Endothelial cell of umbilical vein (primary cell): ENCODE data around the gene KSR1. TPM values are rescaled to one million over a fixed set of nuclear protein-coding genes. Genes with fewer than 3 reads are reported as not detected.

Experiments
- BruUV-seq: library from RNA; stranded (reverse); fragments of 400-500 nt; replicated peaks from 2 replicates; lab custom pipeline; 2021; lab: Mats Ljungman, UMichigan
- CTCF ChIA-PET: fragments of 300-600, 350-600 bp; sonication (Branson Sonifier 250); formaldehyde crosslinking; loops from one replicate; lab custom pipeline; 2021; ENCODE audit warnings: antibody characterized with exemption, inconsistent platforms; lab: Charles Lee
- POLR2A ChIA-PET: fragments of 300-600, 350-600 bp; sonication (Branson Sonifier 250); formaldehyde crosslinking; loops from one replicate; lab custom pipeline; 2021; ENCODE audit warnings: antibody characterized with exemption, inconsistent platforms; lab: Charles Lee
- DNase-seq: peaks from one replicate; pipeline ENCODE4 v3.0.0-alpha.2; 2011; ENCODE audit warnings: low read depth, low spot score
- FAIRE-seq: peaks from 2 replicates; lab custom pipeline; 2011; peaks lifted over from hg19 to GRCh38; lab: Jason Lieb, UNC
- H2AFZ ChIP-seq: 2 replicates; pipeline ENCODE4 v1.6.0; 2012; ENCODE audit warnings: low read depth, low read length, control low read depth, inconsistent platforms
- H3K27ac ChIP-seq: 2 replicates; pipeline ENCODE4 v1.5.1; 2011; ENCODE audit warnings: low read depth, mild to moderate bottlenecking, control low read depth, low read length, moderate library complexity; ENCODE audit not compliant: insufficient read depth
- H3K27me3 ChIP-seq, 2 experiments: 2 replicates each; pipeline versions ENCODE4 v1.6.0 to v1.6.1; 2011; ENCODE audit warnings: low read length in 2 of 2, mixed read lengths in 1 of 2; ENCODE audit not compliant: control insufficient read depth in 2 of 2, insufficient read depth in 2 of 2
- H3K36me3 ChIP-seq, 2 experiments: 2 replicates in 1 of 2; 3 replicates in 1 of 2; pipeline ENCODE4 v1.5.1; 2011; ENCODE audit warnings: low read length in 2 of 2, mild to moderate bottlenecking in 1 of 2, moderate library complexity in 1 of 2; ENCODE audit not compliant: control insufficient read depth in 2 of 2, insufficient read depth in 2 of 2; ENCODE audit errors: extremely low read depth in 1 of 2
- H3K4me1 ChIP-seq: 3 replicates; pipeline ENCODE4 v1.5.1; 2011; ENCODE audit warnings: mild to moderate bottlenecking, low read length; ENCODE audit not compliant: control insufficient read depth, insufficient read depth; ENCODE audit errors: extremely low read depth
- H3K4me2 ChIP-seq: 2 replicates; pipeline ENCODE4 v1.6.1; 2011; ENCODE audit warnings: low read length, control low read depth, mixed read lengths; ENCODE audit not compliant: insufficient read depth
- H3K4me3 ChIP-seq, 3 experiments: fragments of 200-600 bp in 1 of 3; sonication (generic), shearing (Covaris generic) in 1 of 3; replicated peaks in 1 of 3; 2 replicates each; pipeline ENCODE4 v1.5.1; 2011 to 2016; ENCODE audit warnings: control low read depth in 3 of 3, low read length in 3 of 3, mild to moderate bottlenecking in 2 of 3, inconsistent platforms in 1 of 3, low read depth in 1 of 3, moderate library complexity in 1 of 3; ENCODE audit not compliant: insufficient read depth in 1 of 3
- H3K79me2 ChIP-seq: 2 replicates; pipeline ENCODE4 v1.6.0; 2012; ENCODE audit warnings: low read length, inconsistent platforms; ENCODE audit not compliant: control insufficient read depth, insufficient read depth
- H3K9ac ChIP-seq: replicated peaks from 2 replicates; pipeline ENCODE3; 2011; ENCODE audit warnings: low read length, control low read depth; ENCODE audit not compliant: insufficient read depth; ENCODE audit errors: extremely low read depth
- H3K9me1 ChIP-seq: replicated peaks from 3 replicates; pipeline ENCODE4 v1.6.0; 2011; ENCODE audit warnings: mild to moderate bottlenecking, low read length; ENCODE audit not compliant: control insufficient read depth, insufficient read depth; ENCODE audit errors: extremely low read depth
- H3K9me3 ChIP-seq: replicated peaks from 2 replicates; pipeline ENCODE4 v1.5.1; 2012; ENCODE audit warnings: low read length, inconsistent platforms; ENCODE audit not compliant: control insufficient read depth, insufficient read depth
- H4K20me1 ChIP-seq: replicated peaks from 2 replicates; pipeline ENCODE3; 2011; ENCODE audit warnings: mild to moderate bottlenecking, low read length; ENCODE audit not compliant: control insufficient read depth, insufficient read depth; ENCODE audit errors: extremely low read depth
- CTCF ChIP-seq, 2 donors: IDR thresholded peaks; 1 replicate in 1 of 2; 2 replicates in 1 of 2; pipeline ENCODE4 v1.5.1; 2011; ENCODE audit warnings: low read length in 2 of 2, mild to moderate bottlenecking in 2 of 2, moderate library complexity in 2 of 2, control low read depth in 1 of 2, inconsistent platforms in 1 of 2, low read depth in 1 of 2; ENCODE audit not compliant: insufficient read depth in 1 of 2; ENCODE audit errors: extremely low read depth in 1 of 2
- EZH2 ChIP-seq: IDR thresholded peaks from 2 replicates; pipeline ENCODE4 v1.6.1; 2012; ENCODE audit warnings: borderline replicate concordance, low read depth, mild to moderate bottlenecking, moderate library complexity, low read length, inconsistent platforms; ENCODE audit not compliant: severe bottlenecking
- FOS ChIP-seq: IDR thresholded peaks from 2 replicates; pipeline ENCODE4 v1.6.1; 2011; ENCODE audit warnings: mild to moderate bottlenecking, low read length, moderate library complexity, borderline replicate concordance; ENCODE audit not compliant: insufficient read depth
- GATA2 ChIP-seq: IDR thresholded peaks from 2 replicates; pipeline ENCODE4 v1.7.0; 2011; ENCODE audit warnings: low read depth, mild to moderate bottlenecking, moderate library complexity, mixed read lengths, low read length; ENCODE audit not compliant: insufficient read length, insufficient read depth
- JUN ChIP-seq: IDR thresholded peaks from 2 replicates; pipeline ENCODE4 v1.6.1; 2011; ENCODE audit warnings: borderline replicate concordance, low read depth; ENCODE audit not compliant: insufficient read length, insufficient read depth
- MAX ChIP-seq: IDR thresholded peaks from 2 replicates; pipeline ENCODE4 v1.6.1; 2011; ENCODE audit not compliant: insufficient read depth, insufficient read length
- MYC ChIP-seq: IDR thresholded peaks from one replicate; pipeline ENCODE4 v1.6.1; 2011; ENCODE audit warnings: mild to moderate bottlenecking, low read depth, low read length
- POLR2A ChIP-seq: IDR thresholded peaks from 2 replicates; pipeline ENCODE4 v1.6.1; 2012; ENCODE audit warnings: low read depth, mild to moderate bottlenecking, control low read depth, low read length
- POLR2AphosphoS5 ChIP-seq: IDR thresholded peaks from 2 replicates; pipeline ENCODE4 v1.6.1; 2012; ENCODE audit warnings: low read depth, mild to moderate bottlenecking, control low read depth, low read length, moderate library complexity; ENCODE audit not compliant: insufficient read depth
- dilution Hi-C: fragments of 300-500 bp; cut with MboI; formaldehyde crosslinking; loops from one replicate; pipeline ENCODE4 v1.15.0; 2019; ENCODE audit warnings: low sequenced_read_pairs; ENCODE audit not compliant: extremely low pct_ligation_motif_present
- intact Hi-C: fragments of 100-400 bp; cut with micrococcal nuclease; formaldehyde crosslinking; loops from one replicate; pipeline ENCODE4 v1.10.0; 2022
- polyA plus RNA-seq, 4 experiments: library from polyadenylated mRNA; depleted of rRNA in 3 of 4; stranded (reverse) in 3 of 4; unstranded in 1 of 4; fragments of >200 nt; gene quantifications; 2 replicates each; pipeline versions ENCODE4 v1.2.1 to v1.2.3, GENCODE V29; 2011 to 2012; ENCODE audit warnings: missing spikeins in 1 of 4
- total RNA-seq: library from RNA; stranded (reverse); gene quantifications from 2 replicates; pipeline ENCODE4 v1.2.3, GENCODE V29; 2021

KSR1 gene
- total and polyA plus RNA-seq, 2 donors (not counting 3 experiments of a cell fraction or from before 2014, with no cell fraction given): 35.4 to 80.2 TPM

GRCh38 chr17:27419156-27419555, 37.1 kb upstream of the KSR1 start:
- dilution Hi-C loops (no loop called here), intact Hi-C loops (no loop called here)
- ChIA-PET CTCF (no interaction called here), POLR2A (no interaction called here)
- H3K36me3 ChIP-seq: no peaks in the 10 kb centered on the region
- BruUV-seq: no TSS peak
- peaks cover 0 to 6% of the 10 kb centered on the region in 2 experiments for H3K27me3 ChIP-seq
- H3K9ac ChIP-seq: no peak overlapping the region
- no peaks in the 10 kb centered on the region for H4K20me1 ChIP-seq
- H3K4me3 ChIP-seq: no peak overlapping the region
- DNase-seq: no peak
- no peak for FAIRE-seq
- H3K4me2 ChIP-seq: no peak overlapping the region
- no peaks in the 10 kb centered on the region for H3K4me1 ChIP-seq
- no peaks in the 10 kb centered on the region for H3K79me2 ChIP-seq
- H3K9me3 ChIP-seq: no peaks in the 10 kb centered on the region
- H2AFZ ChIP-seq: no peak overlapping the region
- H3K9me1 ChIP-seq: no peaks in the 10 kb centered on the region
- TF ChIP-seq FOS: no peak
- TF ChIP-seq JUN: no peak
- TF ChIP-seq EZH2: no peak
- no peak for TF ChIP-seq POLR2AphosphoS5
- no peak for TF ChIP-seq POLR2A
- TF ChIP-seq MYC: no peak
- no peak for TF ChIP-seq GATA2
- TF ChIP-seq CTCF (IDR thresholded peaks at IDR 0.05; ENCODE audit: extremely low read depth in 1 of 2, insufficient read depth in 1 of 2, low read depth in 1 of 2, low read length in 2 of 2): no peak
- no peak for TF ChIP-seq MAX
- H3K27ac ChIP-seq: no peak overlapping the region
